WTC11 (cell line): Measurements from ENCODE around the gene HIPK2. TPM values are rescaled to one million over a fixed set of nuclear protein-coding genes. Genes with fewer than 3 reads are reported as not detected.
A peak's percentile ranks its signal among the peaks of the same experiment; 100 is the strongest.

Experiments
- ATAC-seq: fragments of 200-7000 bp; cut with Tn5 transposase; 2 replicates; pipeline ENCODE4 v1.10.0; 2021; ENCODE audit warnings: mild to moderate bottlenecking, moderate library complexity
- CTCF ChIA-PET: fragments of 300-600 bp; sonication (Branson Sonifier 250); formaldehyde crosslinking; loops from one replicate; lab custom pipeline; 2021; ENCODE audit warnings: antibody characterized with exemption; lab: Charles Lee
- POLR2A ChIA-PET: fragments of 350-600 bp; sonication (Branson Sonifier 250); formaldehyde crosslinking; loops from one replicate; lab custom pipeline; 2021; ENCODE audit warnings: antibody characterized with exemption; lab: Charles Lee
- DNase-seq: peaks from one replicate; pipeline ENCODE4 v3.0.0; 2021; ENCODE audit warnings: low spot score
- H3K27ac Mint-ChIP-seq: 2 replicates; pipeline ENCODE4 v1.8.0; 2021; ENCODE audit warnings: mixed read lengths
- H3K27me3 Mint-ChIP-seq: 2 replicates; pipeline ENCODE4 v1.8.0; 2021; ENCODE audit warnings: low read depth, mild to moderate bottlenecking, moderate library complexity, mixed read lengths
- H3K36me3 Mint-ChIP-seq: 2 replicates; pipeline ENCODE4 v1.8.0; 2021; ENCODE audit warnings: mixed read lengths
- H3K4me1 Mint-ChIP-seq: 2 replicates; pipeline ENCODE4 v1.8.0; 2022; ENCODE audit warnings: mixed read lengths
- H3K4me3 Mint-ChIP-seq: 2 replicates; pipeline ENCODE4 v1.8.0; 2021; ENCODE audit warnings: mild to moderate bottlenecking, moderate library complexity, mixed read lengths
- H3K9me3 Mint-ChIP-seq: 2 replicates; pipeline ENCODE4 v1.8.0; 2021; ENCODE audit warnings: mixed read lengths
- ELF4 ChIP-seq: sonication (generic); formaldehyde crosslinking; IDR thresholded peaks from 2 replicates; pipeline ENCODE4 v1.8.1; 2022; ENCODE audit warnings: low read depth, mild to moderate bottlenecking, moderate library complexity, missing genetic modification reagents
- EMX1 ChIP-seq: fragments of 250-450 bp; sonication (Bioruptor Pico); IDR thresholded peaks from 2 replicates; pipeline ENCODE4 v1.8.0; 2021; ENCODE audit warnings: mild to moderate bottlenecking
- FOXK1 ChIP-seq: sonication (generic); formaldehyde crosslinking; IDR thresholded peaks from 2 replicates; pipeline ENCODE4 v1.8.0; 2022; ENCODE audit warnings: mild to moderate bottlenecking, moderate library complexity, missing genetic modification reagents
- IRF2 ChIP-seq: sonication (generic); formaldehyde crosslinking; IDR thresholded peaks from 2 replicates; pipeline ENCODE4 v1.8.0; 2022; ENCODE audit warnings: low read depth, missing genetic modification reagents, borderline replicate concordance
- JAZF1 ChIP-seq: fragments of 250-450 bp; sonication (Bioruptor Pico); IDR thresholded peaks from 2 replicates; pipeline ENCODE4 v1.9.0; 2021; ENCODE audit warnings: moderate library complexity, mild to moderate bottlenecking, inconsistent platforms
- JUN ChIP-seq: sonication (generic); formaldehyde crosslinking; IDR thresholded peaks from 2 replicates; pipeline ENCODE4 v1.8.0; 2023; ENCODE audit warnings: mild to moderate bottlenecking, missing genetic modification reagents
- NR1H2 ChIP-seq: sonication (generic); formaldehyde crosslinking; IDR thresholded peaks from 2 replicates; pipeline ENCODE4 v1.9.0; 2021; ENCODE audit warnings: mild to moderate bottlenecking, moderate library complexity, missing genetic modification reagents
- NR3C1 ChIP-seq: sonication (generic); formaldehyde crosslinking; conservative IDR thresholded peaks from 2 replicates; pipeline ENCODE4 v1.8.1; 2023; ENCODE audit warnings: low read depth, mild to moderate bottlenecking, missing genetic modification reagents
- SMAD4 ChIP-seq: sonication (generic); formaldehyde crosslinking; IDR thresholded peaks from 2 replicates; pipeline ENCODE4 v1.8.0; 2022; ENCODE audit warnings: mild to moderate bottlenecking, missing genetic modification reagents
- ZNF219 ChIP-seq: sonication (generic); formaldehyde crosslinking; IDR thresholded peaks from 2 replicates; pipeline ENCODE4 v1.8.0; 2023; ENCODE audit warnings: missing genetic modification reagents, mild to moderate bottlenecking, borderline replicate concordance
- ZNF317 ChIP-seq: sonication (generic); formaldehyde crosslinking; IDR thresholded peaks from 2 replicates; pipeline ENCODE4 v1.8.1; 2023; ENCODE audit warnings: low read depth, mild to moderate bottlenecking, moderate library complexity, missing genetic modification reagents, borderline replicate concordance
- ZNF416 ChIP-seq: fragments of 250-450 bp; sonication (Bioruptor Pico); IDR thresholded peaks from 2 replicates; pipeline ENCODE4 v1.9.0; 2021; ENCODE audit warnings: mild to moderate bottlenecking, inconsistent platforms
- ZNF671 ChIP-seq: fragments of 250-450 bp; sonication (Bioruptor Pico); IDR thresholded peaks from 2 replicates; pipeline ENCODE4 v1.8.0; 2021; ENCODE audit warnings: mild to moderate bottlenecking
- total RNA-seq: library from RNA; stranded (reverse); gene quantifications from 3 replicates; pipeline ENCODE4 v1.2.3, GENCODE V29; 2021
- TF ChIP-seq, protein P1 (sequence below): sonication (generic); formaldehyde crosslinking; IDR thresholded peaks from 2 replicates; pipeline ENCODE4 v1.8.0; 2023; ENCODE audit warnings: missing genetic modification reagents
- TF ChIP-seq, protein P2 (sequence below): sonication (generic); formaldehyde crosslinking; IDR thresholded peaks from 2 replicates; pipeline ENCODE4 v1.8.1; 2022; ENCODE audit warnings: mild to moderate bottlenecking, missing genetic modification reagents, moderate library complexity, borderline replicate concordance
- TF ChIP-seq, protein P3 (sequence below): sonication (generic); formaldehyde crosslinking; IDR thresholded peaks from 2 replicates; pipeline ENCODE4 v1.8.1; 2022; ENCODE audit warnings: mild to moderate bottlenecking, moderate library complexity, missing genetic modification reagents
- TF ChIP-seq, protein P4 (sequence below): sonication (generic); formaldehyde crosslinking; IDR thresholded peaks from 2 replicates; pipeline ENCODE4 v1.8.1; 2023; ENCODE audit warnings: mild to moderate bottlenecking, missing genetic modification reagents, moderate library complexity
- TF ChIP-seq, protein P5 (sequence below): sonication (generic); formaldehyde crosslinking; conservative IDR thresholded peaks from 2 replicates; pipeline ENCODE4 v1.8.1; 2023; ENCODE audit warnings: mild to moderate bottlenecking, low read depth, missing genetic modification reagents, moderate library complexity
- TF ChIP-seq, protein P6 (sequence below): sonication (generic); formaldehyde crosslinking; IDR thresholded peaks from 2 replicates; pipeline ENCODE4 v1.8.1; 2022; ENCODE audit warnings: low read depth, mild to moderate bottlenecking, moderate library complexity, missing genetic modification reagents, borderline replicate concordance
- TF ChIP-seq, protein P7 (sequence below): sonication (generic); formaldehyde crosslinking; IDR thresholded peaks from 2 replicates; pipeline ENCODE4 v1.8.1; 2023; ENCODE audit warnings: mild to moderate bottlenecking, moderate library complexity, missing genetic modification reagents
- TF ChIP-seq, protein P8 (sequence below): sonication (generic); formaldehyde crosslinking; IDR thresholded peaks from 2 replicates; pipeline ENCODE4 v1.8.0; 2022; ENCODE audit warnings: mild to moderate bottlenecking, missing genetic modification reagents

HIPK2 gene
- total RNA-seq, 1 experiment from 2014 or later: 25.3 TPM

DNA sequence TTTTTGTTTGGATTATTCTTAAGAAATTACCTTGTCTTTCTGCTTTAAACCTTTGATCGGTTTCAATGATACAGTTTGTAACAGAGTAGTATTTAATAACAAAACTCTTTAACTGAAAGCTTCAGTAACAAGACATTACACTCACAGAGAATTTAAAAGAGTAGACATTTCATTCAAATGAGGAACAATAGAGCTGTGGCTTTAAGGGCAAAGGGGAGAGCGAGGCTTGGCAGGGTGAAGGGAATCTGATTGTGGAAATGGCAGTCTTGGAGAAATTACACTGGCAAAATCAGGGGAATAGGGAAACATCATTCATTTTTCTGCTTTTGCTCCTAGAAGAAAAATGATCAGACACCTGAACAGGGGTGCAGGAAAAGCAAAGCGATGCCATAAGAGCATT, 5.1 kb upstream of the HIPK2 start (continued):
- TF ChIP-seq, protein P1, sequence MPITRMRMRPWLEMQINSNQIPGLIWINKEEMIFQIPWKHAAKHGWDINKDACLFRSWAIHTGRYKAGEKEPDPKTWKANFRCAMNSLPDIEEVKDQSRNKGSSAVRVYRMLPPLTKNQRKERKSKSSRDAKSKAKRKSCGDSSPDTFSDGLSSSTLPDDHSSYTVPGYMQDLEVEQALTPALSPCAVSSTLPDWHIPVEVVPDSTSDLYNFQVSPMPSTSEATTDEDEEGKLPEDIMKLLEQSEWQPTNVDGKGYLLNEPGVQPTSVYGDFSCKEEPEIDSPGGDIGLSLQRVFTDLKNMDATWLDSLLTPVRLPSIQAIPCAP: no peak
- TF ChIP-seq, protein P2, sequence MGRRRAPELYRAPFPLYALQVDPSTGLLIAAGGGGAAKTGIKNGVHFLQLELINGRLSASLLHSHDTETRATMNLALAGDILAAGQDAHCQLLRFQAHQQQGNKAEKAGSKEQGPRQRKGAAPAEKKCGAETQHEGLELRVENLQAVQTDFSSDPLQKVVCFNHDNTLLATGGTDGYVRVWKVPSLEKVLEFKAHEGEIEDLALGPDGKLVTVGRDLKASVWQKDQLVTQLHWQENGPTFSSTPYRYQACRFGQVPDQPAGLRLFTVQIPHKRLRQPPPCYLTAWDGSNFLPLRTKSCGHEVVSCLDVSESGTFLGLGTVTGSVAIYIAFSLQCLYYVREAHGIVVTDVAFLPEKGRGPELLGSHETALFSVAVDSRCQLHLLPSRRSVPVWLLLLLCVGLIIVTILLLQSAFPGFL (CRISPR knock-in tag): no peak
- TF ChIP-seq NR1H2 (CRISPR knock-in tag): no peak
- TF ChIP-seq NR3C1: no peak
- TF ChIP-seq, protein P3, sequence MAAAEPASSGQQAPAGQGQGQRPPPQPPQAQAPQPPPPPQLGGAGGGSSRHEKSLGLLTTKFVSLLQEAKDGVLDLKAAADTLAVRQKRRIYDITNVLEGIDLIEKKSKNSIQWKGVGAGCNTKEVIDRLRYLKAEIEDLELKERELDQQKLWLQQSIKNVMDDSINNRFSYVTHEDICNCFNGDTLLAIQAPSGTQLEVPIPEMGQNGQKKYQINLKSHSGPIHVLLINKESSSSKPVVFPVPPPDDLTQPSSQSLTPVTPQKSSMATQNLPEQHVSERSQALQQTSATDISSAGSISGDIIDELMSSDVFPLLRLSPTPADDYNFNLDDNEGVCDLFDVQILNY: no peak
- TF ChIP-seq, protein P4, sequence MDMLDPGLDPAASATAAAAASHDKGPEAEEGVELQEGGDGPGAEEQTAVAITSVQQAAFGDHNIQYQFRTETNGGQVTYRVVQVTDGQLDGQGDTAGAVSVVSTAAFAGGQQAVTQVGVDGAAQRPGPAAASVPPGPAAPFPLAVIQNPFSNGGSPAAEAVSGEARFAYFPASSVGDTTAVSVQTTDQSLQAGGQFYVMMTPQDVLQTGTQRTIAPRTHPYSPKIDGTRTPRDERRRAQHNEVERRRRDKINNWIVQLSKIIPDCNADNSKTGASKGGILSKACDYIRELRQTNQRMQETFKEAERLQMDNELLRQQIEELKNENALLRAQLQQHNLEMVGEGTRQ (CRISPR knock-in tag): no peak

DNA sequence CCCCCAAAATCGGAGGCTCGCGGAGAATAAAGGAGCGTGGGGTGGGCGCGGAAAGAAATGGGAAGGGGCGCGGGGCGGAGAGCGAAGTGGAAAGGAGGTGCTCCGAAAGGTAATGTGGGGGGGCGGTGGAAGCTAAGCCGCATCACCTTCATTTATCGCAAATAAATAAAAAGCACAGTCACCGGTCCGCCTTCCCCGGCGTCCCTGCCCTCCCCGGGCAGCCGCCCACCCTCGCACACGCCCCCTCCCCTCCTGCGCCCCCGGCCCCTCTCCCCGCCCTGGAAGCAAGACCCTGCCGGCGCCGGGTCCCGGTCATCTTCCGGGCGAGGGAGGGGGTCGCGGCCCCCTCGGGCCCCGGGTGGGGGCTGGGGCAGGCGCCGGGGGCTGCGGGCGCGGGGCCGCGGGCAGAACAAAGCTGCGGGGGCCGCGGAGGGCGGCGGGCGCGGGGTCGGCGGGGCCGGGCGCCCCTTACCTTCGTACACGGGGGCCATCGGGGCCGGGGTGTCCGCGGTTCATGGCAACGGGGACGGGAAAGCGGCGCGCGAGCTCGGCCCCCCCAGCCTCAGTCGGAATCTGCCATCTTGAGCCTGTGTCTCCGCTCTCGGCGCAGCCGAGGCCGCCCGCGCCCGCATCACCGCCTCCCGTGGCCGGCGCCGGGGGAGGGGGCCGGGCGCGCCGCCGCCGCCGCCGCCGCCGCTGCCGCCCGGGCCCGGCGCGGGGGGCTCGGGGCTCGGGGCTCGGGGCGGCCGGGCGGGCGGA, 486 bp downstream of the HIPK2 start:
- Mint-ChIP-seq H3K36me3 (no peaks in the 10 kb centered on the region), H3K27ac (no peak overlapping the region), H3K27me3 (peaks cover 44% of the 10 kb centered on the region), H3K9me3 (no peaks in the 10 kb centered on the region), H3K4me3 (peak overlapping the region; percentile 95), H3K4me1 (peaks cover 20% of the 10 kb centered on the region)
- peak; percentile 42 for DNase-seq
- ChIA-PET CTCF (interaction anchor here (0.6 to 2.3 kb wide), 9 partner anchors 11 to 278 kb away, joined by 3 to 11 read pairs (median 5); no protein-coding TSS in a partner anchor), POLR2A (no interaction called here)
- peak; percentile 19 for ATAC-seq
- TF ChIP-seq EMX1 (CRISPR knock-in tag): no peak
- no peak for TF ChIP-seq JAZF1 (CRISPR knock-in tag)
- TF ChIP-seq, protein P5, sequence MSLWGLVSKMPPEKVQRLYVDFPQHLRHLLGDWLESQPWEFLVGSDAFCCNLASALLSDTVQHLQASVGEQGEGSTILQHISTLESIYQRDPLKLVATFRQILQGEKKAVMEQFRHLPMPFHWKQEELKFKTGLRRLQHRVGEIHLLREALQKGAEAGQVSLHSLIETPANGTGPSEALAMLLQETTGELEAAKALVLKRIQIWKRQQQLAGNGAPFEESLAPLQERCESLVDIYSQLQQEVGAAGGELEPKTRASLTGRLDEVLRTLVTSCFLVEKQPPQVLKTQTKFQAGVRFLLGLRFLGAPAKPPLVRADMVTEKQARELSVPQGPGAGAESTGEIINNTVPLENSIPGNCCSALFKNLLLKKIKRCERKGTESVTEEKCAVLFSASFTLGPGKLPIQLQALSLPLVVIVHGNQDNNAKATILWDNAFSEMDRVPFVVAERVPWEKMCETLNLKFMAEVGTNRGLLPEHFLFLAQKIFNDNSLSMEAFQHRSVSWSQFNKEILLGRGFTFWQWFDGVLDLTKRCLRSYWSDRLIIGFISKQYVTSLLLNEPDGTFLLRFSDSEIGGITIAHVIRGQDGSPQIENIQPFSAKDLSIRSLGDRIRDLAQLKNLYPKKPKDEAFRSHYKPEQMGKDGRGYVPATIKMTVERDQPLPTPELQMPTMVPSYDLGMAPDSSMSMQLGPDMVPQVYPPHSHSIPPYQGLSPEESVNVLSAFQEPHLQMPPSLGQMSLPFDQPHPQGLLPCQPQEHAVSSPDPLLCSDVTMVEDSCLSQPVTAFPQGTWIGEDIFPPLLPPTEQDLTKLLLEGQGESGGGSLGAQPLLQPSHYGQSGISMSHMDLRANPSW (CRISPR knock-in tag): no peak
- TF ChIP-seq, protein P6, sequence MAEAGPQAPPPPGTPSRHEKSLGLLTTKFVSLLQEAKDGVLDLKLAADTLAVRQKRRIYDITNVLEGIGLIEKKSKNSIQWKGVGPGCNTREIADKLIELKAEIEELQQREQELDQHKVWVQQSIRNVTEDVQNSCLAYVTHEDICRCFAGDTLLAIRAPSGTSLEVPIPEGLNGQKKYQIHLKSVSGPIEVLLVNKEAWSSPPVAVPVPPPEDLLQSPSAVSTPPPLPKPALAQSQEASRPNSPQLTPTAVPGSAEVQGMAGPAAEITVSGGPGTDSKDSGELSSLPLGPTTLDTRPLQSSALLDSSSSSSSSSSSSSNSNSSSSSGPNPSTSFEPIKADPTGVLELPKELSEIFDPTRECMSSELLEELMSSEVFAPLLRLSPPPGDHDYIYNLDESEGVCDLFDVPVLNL (CRISPR knock-in tag): no peak
- TF ChIP-seq ZNF317: no peak
- TF ChIP-seq NR1H2 (CRISPR knock-in tag): no peak
- no peak for TF ChIP-seq SMAD4 (CRISPR knock-in tag)
- no peak for TF ChIP-seq IRF2
- TF ChIP-seq ZNF671 (CRISPR knock-in tag): no peak
- TF ChIP-seq, protein P3: no peak
- TF ChIP-seq JUN (CRISPR knock-in tag): no peak
- TF ChIP-seq, protein P7, sequence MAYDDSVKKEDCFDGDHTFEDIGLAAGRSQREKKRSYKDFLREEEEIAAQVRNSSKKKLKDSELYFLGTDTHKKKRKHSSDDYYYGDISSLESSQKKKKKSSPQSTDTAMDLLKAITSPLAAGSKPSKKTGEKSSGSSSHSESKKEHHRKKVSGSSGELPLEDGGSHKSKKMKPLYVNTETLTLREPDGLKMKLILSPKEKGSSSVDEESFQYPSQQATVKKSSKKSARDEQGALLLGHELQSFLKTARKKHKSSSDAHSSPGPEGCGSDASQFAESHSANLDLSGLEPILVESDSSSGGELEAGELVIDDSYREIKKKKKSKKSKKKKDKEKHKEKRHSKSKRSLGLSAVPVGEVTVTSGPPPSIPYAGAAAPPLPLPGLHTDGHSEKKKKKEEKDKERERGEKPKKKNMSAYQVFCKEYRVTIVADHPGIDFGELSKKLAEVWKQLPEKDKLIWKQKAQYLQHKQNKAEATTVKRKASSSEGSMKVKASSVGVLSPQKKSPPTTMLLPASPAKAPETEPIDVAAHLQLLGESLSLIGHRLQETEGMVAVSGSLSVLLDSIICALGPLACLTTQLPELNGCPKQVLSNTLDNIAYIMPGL (CRISPR knock-in tag): no peak
- TF ChIP-seq ELF4 (CRISPR knock-in tag): no peak
- TF ChIP-seq, protein P8, sequence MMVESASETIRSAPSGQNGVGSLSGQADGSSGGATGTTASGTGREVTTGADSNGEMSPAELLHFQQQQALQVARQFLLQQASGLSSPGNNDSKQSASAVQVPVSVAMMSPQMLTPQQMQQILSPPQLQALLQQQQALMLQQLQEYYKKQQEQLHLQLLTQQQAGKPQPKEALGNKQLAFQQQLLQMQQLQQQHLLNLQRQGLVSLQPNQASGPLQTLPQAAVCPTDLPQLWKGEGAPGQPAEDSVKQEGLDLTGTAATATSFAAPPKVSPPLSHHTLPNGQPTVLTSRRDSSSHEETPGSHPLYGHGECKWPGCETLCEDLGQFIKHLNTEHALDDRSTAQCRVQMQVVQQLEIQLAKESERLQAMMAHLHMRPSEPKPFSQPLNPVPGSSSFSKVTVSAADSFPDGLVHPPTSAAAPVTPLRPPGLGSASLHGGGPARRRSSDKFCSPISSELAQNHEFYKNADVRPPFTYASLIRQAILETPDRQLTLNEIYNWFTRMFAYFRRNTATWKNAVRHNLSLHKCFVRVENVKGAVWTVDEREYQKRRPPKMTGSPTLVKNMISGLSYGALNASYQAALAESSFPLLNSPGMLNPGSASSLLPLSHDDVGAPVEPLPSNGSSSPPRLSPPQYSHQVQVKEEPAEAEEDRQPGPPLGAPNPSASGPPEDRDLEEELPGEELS (CRISPR knock-in tag): no peak
- no peak for TF ChIP-seq ZNF416
- TF ChIP-seq FOXK1 (CRISPR knock-in tag): no peak
- TF ChIP-seq ZNF219 (CRISPR knock-in tag): no peak
